HL-60 (cell line): ENCODE measurements around the gene FGD3.

ENCODE experiments used
- DNase-seq, 2 experiments: peaks; one replicate each; pipeline ENCODE4 v3.0.0-alpha.2; 2010 to 2020; ENCODE audit warnings: low read depth in 1 of 2, low spot score in 1 of 2
- H3K27ac ChIP-seq: fragments of 250-450 bp; sonication (Bioruptor Pico); replicated peaks from 2 replicates; pipeline ENCODE4 v1.5.1; 2020; ENCODE audit warnings: mild to moderate bottlenecking, moderate library complexity
- H3K27me3 ChIP-seq: fragments of 250-450 bp; sonication (Bioruptor Pico); 2 replicates; pipeline ENCODE4 v1.5.1; 2021; ENCODE audit warnings: mild to moderate bottlenecking, moderate library complexity; ENCODE audit not compliant: insufficient read depth, poor library complexity, severe bottlenecking
- H3K4me3 ChIP-seq: replicated peaks from 2 replicates; pipeline ENCODE4 v1.5.1; 2011; ENCODE audit warnings: mild to moderate bottlenecking, control low read depth, low read length; ENCODE audit not compliant: insufficient read depth
- CTCF ChIP-seq: IDR thresholded peaks from one replicate; pipeline ENCODE4 v1.5.1; 2011; ENCODE audit warnings: low read length, control low read depth, inconsistent platforms; ENCODE audit not compliant: insufficient read depth
- GABPA ChIP-seq: IDR thresholded peaks from 2 replicates; pipeline ENCODE4 v1.6.1; 2012; ENCODE audit warnings: low read depth
- POLR2AphosphoS5 ChIP-seq: IDR thresholded peaks from 2 replicates; pipeline ENCODE4 v1.6.1; 2012; ENCODE audit warnings: low read depth
- REST ChIP-seq: IDR thresholded peaks from 2 replicates; pipeline ENCODE4 v1.6.1; 2012; ENCODE audit warnings: low read depth; ENCODE audit not compliant: insufficient replicate concordance
- SPI1 ChIP-seq: IDR thresholded peaks from 2 replicates; pipeline ENCODE4 v1.6.1; 2012; ENCODE audit warnings: low read depth, mild to moderate bottlenecking, borderline replicate concordance

The FGD3 gene

GRCh38 chr9:92962846-92963245, 15.5 kb downstream of the FGD3 start:
- no peaks in the 10 kb centered on the region for H3K27me3 ChIP-seq
- TF ChIP-seq SPI1 (no peak), POLR2AphosphoS5 (no peak), GABPA (no peak), CTCF (no peak)
- DNase-seq: no peak
- H3K4me3 ChIP-seq: no peak overlapping the region
- H3K27ac ChIP-seq: no peak overlapping the region

GRCh38 chr9:92963831-92964606, 16.7 kb downstream of the FGD3 start:
- TF ChIP-seq REST: peak; percentile 25
- TF ChIP-seq CTCF: no peak
- no peak for TF ChIP-seq GABPA
- peak; percentile 70; the same call in 1 of the 2 replicates for TF ChIP-seq SPI1
- peak; percentile 87 for TF ChIP-seq POLR2AphosphoS5
- no peaks in the 10 kb centered on the region for H3K27me3 ChIP-seq
- peak overlapping the region; percentile 77 for H3K27ac ChIP-seq
- H3K4me3 ChIP-seq: peak overlapping the region; percentile 62
- DNase-seq: peak; percentile 92 to 93

GRCh38 chr9:92964607-92965060, 17.3 kb downstream of the FGD3 start:
- no peak for TF ChIP-seq REST
- TF ChIP-seq POLR2AphosphoS5: no peak
- no peak for TF ChIP-seq CTCF
- peak overlapping the region; percentile 77 for H3K27ac ChIP-seq
- no peaks in the 10 kb centered on the region for H3K27me3 ChIP-seq
- peak overlapping the region; percentile 62 for H3K4me3 ChIP-seq
- DNase-seq: no peak
